H9 (cell line): ENCODE measurements around the gene UTP25. TPM values are rescaled to one million over a fixed set of nuclear protein-coding genes. Genes with fewer than 3 reads are reported as not detected.

Experiments used
- DNase-seq: peaks from one replicate; pipeline ENCODE4 v3.0.0-alpha.2; 2017
- H2AFZ ChIP-seq: one replicate; pipeline ENCODE4 v1.6.1; 2013; ENCODE audit warnings: mild to moderate bottlenecking, low read length, control low read depth, moderate library complexity
- H2AK5ac ChIP-seq: 2 replicates; pipeline ENCODE4 v1.6.1; 2013; ENCODE audit warnings: low read length, control low read depth, mixed read lengths; ENCODE audit not compliant: insufficient read length
- H2BK120ac ChIP-seq: one replicate; pipeline ENCODE4 v1.6.1; 2013; ENCODE audit warnings: low read depth, mild to moderate bottlenecking, low read length, control low read depth, inconsistent platforms; ENCODE audit not compliant: poor library complexity, severe bottlenecking
- H2BK12ac ChIP-seq: 2 replicates; pipeline ENCODE4 v1.6.1; 2013; ENCODE audit warnings: low read length, control low read depth, mixed read lengths, low read depth; ENCODE audit not compliant: insufficient read length
- H2BK15ac ChIP-seq: 2 replicates; pipeline ENCODE4 v1.6.1; 2013; ENCODE audit warnings: low read depth, low read length, control low read depth
- H2BK20ac ChIP-seq: one replicate; pipeline ENCODE4 v1.6.1; 2013; ENCODE audit warnings: low read depth, mild to moderate bottlenecking, low read length, control low read depth, inconsistent platforms; ENCODE audit not compliant: poor library complexity, severe bottlenecking
- H2BK5ac ChIP-seq: 2 replicates; pipeline ENCODE4 v1.6.1; 2013; ENCODE audit warnings: low read length, control low read depth, mixed read lengths; ENCODE audit not compliant: insufficient read length
- H3K14ac ChIP-seq: 2 replicates; pipeline ENCODE4 v1.6.1; 2013; ENCODE audit warnings: low read length, control low read depth; ENCODE audit not compliant: insufficient read depth
- H3K18ac ChIP-seq: 2 replicates; pipeline ENCODE4 v1.6.1; 2013; ENCODE audit warnings: low read depth, mild to moderate bottlenecking, mixed read lengths, low read length, control low read depth; ENCODE audit not compliant: insufficient read length
- H3K23ac ChIP-seq: 2 replicates; pipeline ENCODE4 v1.6.1; 2013; ENCODE audit warnings: low read length, control low read depth, mixed read lengths, low read depth; ENCODE audit not compliant: insufficient read length
- H3K23me2 ChIP-seq: 2 replicates; pipeline ENCODE4 v1.6.1; 2013; ENCODE audit warnings: low read depth, mild to moderate bottlenecking, mixed read lengths, low read length, control low read depth; ENCODE audit not compliant: insufficient read length, poor library complexity, severe bottlenecking
- H3K27ac ChIP-seq: 2 replicates; pipeline ENCODE4 v1.5.1; 2013; ENCODE audit warnings: low read length, control low read depth, mixed read lengths, low read depth; ENCODE audit not compliant: insufficient read length
- H3K27me3 ChIP-seq: 2 replicates; pipeline ENCODE4 v1.6.1; 2013; ENCODE audit warnings: low read length, control low read depth, inconsistent platforms; ENCODE audit not compliant: insufficient read depth
- H3K4ac ChIP-seq: 2 replicates; pipeline ENCODE4 v1.6.1; 2013; ENCODE audit warnings: low read depth, mild to moderate bottlenecking, control low read depth, inconsistent platforms, low read length, moderate library complexity
- H3K4me1 ChIP-seq: 2 replicates; pipeline ENCODE4 v1.6.1; 2013; ENCODE audit warnings: low read length, control low read depth, inconsistent platforms; ENCODE audit not compliant: insufficient read depth
- H3K4me2 ChIP-seq: 2 replicates; pipeline ENCODE4 v1.6.1; 2013; ENCODE audit warnings: low read length, control low read depth, mixed read lengths; ENCODE audit not compliant: insufficient read length, insufficient read depth
- H3K56ac ChIP-seq: 2 replicates; pipeline ENCODE4 v1.6.1; 2013; ENCODE audit warnings: low read depth, mild to moderate bottlenecking, mixed read lengths, low read length, control low read depth; ENCODE audit not compliant: insufficient read length
- H3K79me1 ChIP-seq: 2 replicates; pipeline ENCODE4 v1.6.1; 2013; ENCODE audit warnings: low read depth, mild to moderate bottlenecking, moderate library complexity, low read length, control low read depth, inconsistent platforms; ENCODE audit not compliant: insufficient read depth, poor library complexity, severe bottlenecking
- H3K79me2 ChIP-seq: 2 replicates; pipeline ENCODE4 v1.6.1; 2013; ENCODE audit warnings: low read length, control low read depth, inconsistent platforms; ENCODE audit not compliant: insufficient read depth
- H3K9ac ChIP-seq: 2 replicates; pipeline ENCODE4 v1.6.1; 2013; ENCODE audit warnings: low read length, control low read depth, mixed read lengths; ENCODE audit not compliant: insufficient read length; ENCODE audit errors: extremely low read depth
- H3K9me3 ChIP-seq: one replicate; pipeline ENCODE4 v1.6.1; 2013; ENCODE audit warnings: low read depth, low read length, inconsistent platforms; ENCODE audit not compliant: control insufficient read depth
- H3T11ph ChIP-seq: one replicate; pipeline ENCODE4 v1.6.1; 2013; ENCODE audit warnings: mild to moderate bottlenecking, low read length, control low read depth, inconsistent platforms
- H4K20me1 ChIP-seq: one replicate; pipeline ENCODE4 v1.6.1; 2013; ENCODE audit not compliant: control insufficient read depth, insufficient read length, insufficient read depth
- H4K5ac ChIP-seq: 2 replicates; pipeline ENCODE4 v1.6.1; 2013; ENCODE audit warnings: low read depth, mild to moderate bottlenecking, mixed read lengths, low read length, control low read depth; ENCODE audit not compliant: insufficient read length
- H4K8ac ChIP-seq: replicated peaks from 2 replicates; pipeline ENCODE4 v1.6.1; 2013; ENCODE audit warnings: low read length, control low read depth, mixed read lengths, low read depth; ENCODE audit not compliant: insufficient read length
- H4K91ac ChIP-seq: 2 replicates; pipeline ENCODE4 v1.6.1; 2013; ENCODE audit warnings: low read depth, mild to moderate bottlenecking, moderate library complexity, mixed read lengths, low read length, control low read depth; ENCODE audit not compliant: insufficient read length
- H3K27ac Mint-ChIP-seq, 3 experiments: 2 replicates in 2 of 3; 3 replicates in 1 of 3; pipeline ENCODE4 v1.8.0; 2020 to 2021; ENCODE audit warnings: mixed read lengths in 3 of 3, mild to moderate bottlenecking in 1 of 3, moderate library complexity in 1 of 3
- H3K27me3 Mint-ChIP-seq: 2 replicates; pipeline ENCODE4 v1.8.0; 2021; ENCODE audit warnings: low read depth, mild to moderate bottlenecking, moderate library complexity, mixed read lengths
- H3K36me3 Mint-ChIP-seq, 3 experiments: 2 replicates in 2 of 3; 3 replicates in 1 of 3; pipeline ENCODE4 v1.8.0; 2020 to 2021; ENCODE audit warnings: low read depth in 3 of 3, mixed read lengths in 3 of 3; ENCODE audit not compliant: insufficient read depth in 1 of 3
- H3K4me1 Mint-ChIP-seq, 2 experiments: 2 replicates each; pipeline ENCODE4 v1.8.0; 2020; ENCODE audit warnings: mixed read lengths in 2 of 2
- H3K4me3 Mint-ChIP-seq, 2 experiments: 2 replicates in 1 of 2; 3 replicates in 1 of 2; pipeline ENCODE4 v1.8.0; 2020 to 2021; ENCODE audit warnings: mild to moderate bottlenecking in 2 of 2, mixed read lengths in 2 of 2, moderate library complexity in 1 of 2
- H3K9me3 Mint-ChIP-seq, 2 experiments: 2 replicates in 1 of 2; 3 replicates in 1 of 2; pipeline ENCODE4 v1.8.0; 2020; ENCODE audit warnings: mild to moderate bottlenecking in 2 of 2, mixed read lengths in 2 of 2, moderate library complexity in 1 of 2
- WGBS: extraction: QIAGEN DNeasy Blood & Tissue Kit; methylation state at CpG from one replicate; pipeline ENCODE4 v1.1.7; 2013; ENCODE audit warnings: missing lambda C conversion rate, low lambda C conversion rate, mixed read lengths; ENCODE audit not compliant: insufficient read length; ENCODE audit errors: extremely low coverage; 5-methylcytosine and 5-hydroxymethylcytosine counted together
- total RNA-seq: library from RNA; stranded (reverse); gene quantifications from 2 replicates; pipeline ENCODE4 v1.2.1, GENCODE V29; 2021
- TF ChIP-seq, protein P1 (sequence below): fragments of 200-600 bp; sonication (generic); conservative IDR thresholded peaks from 3 replicates; pipeline ENCODE4 v1.8.0; 2021; ENCODE audit warnings: antibody characterized with exemption, mild to moderate bottlenecking

Gene UTP25
- total RNA-seq, 1 experiment from 2014 or later = 12.9 TPM

DNA sequence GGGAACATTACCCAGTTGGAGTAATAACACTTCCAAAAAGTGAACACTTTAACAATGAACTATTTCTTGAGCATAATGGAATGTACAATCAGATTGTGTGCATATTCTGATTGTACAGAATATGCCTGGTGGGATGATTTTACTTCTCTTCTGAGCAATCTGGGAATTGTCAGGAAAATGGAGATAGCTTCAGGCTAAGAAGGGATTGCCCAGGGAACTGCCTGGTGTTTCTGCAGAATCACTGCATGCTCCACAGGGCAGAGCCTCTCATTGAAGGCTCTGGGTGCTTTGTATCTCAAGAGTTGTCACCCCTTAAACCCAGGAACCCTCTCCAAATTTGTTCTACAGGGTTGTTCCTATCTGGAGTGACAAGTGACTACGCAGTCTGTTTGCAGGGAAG is 51.2 kb downstream of the UTP25 start:
- no peaks in the 10 kb centered on the region for H3K9me3 Mint-ChIP-seq
- WGBS = no CpG with 5 or more reads among the region's 1 CpG
- no peak overlapping the region for H3K4me3 Mint-ChIP-seq
- H3K27me3 ChIP-seq = no peaks in the 10 kb centered on the region
- H2BK15ac ChIP-seq = no peak overlapping the region
- TF ChIP-seq, protein P1, sequence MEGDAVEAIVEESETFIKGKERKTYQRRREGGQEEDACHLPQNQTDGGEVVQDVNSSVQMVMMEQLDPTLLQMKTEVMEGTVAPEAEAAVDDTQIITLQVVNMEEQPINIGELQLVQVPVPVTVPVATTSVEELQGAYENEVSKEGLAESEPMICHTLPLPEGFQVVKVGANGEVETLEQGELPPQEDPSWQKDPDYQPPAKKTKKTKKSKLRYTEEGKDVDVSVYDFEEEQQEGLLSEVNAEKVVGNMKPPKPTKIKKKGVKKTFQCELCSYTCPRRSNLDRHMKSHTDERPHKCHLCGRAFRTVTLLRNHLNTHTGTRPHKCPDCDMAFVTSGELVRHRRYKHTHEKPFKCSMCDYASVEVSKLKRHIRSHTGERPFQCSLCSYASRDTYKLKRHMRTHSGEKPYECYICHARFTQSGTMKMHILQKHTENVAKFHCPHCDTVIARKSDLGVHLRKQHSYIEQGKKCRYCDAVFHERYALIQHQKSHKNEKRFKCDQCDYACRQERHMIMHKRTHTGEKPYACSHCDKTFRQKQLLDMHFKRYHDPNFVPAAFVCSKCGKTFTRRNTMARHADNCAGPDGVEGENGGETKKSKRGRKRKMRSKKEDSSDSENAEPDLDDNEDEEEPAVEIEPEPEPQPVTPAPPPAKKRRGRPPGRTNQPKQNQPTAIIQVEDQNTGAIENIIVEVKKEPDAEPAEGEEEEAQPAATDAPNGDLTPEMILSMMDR = no peak
- no peak overlapping the region for H3K18ac ChIP-seq
- H2BK12ac ChIP-seq = no peak overlapping the region
- H3K4me1 Mint-ChIP-seq = peaks cover 15 to 16% of the 10 kb centered on the region in 2 experiments
- no peak overlapping the region for H3K14ac ChIP-seq
- no peak overlapping the region for H3T11ph ChIP-seq
- H3K23me2 ChIP-seq = no peaks in the 10 kb centered on the region
- no peak overlapping the region for H3K9ac ChIP-seq
- no peak overlapping the region for H3K56ac ChIP-seq
- no peak overlapping the region for H2BK5ac ChIP-seq
- H3K27ac Mint-ChIP-seq = no peak overlapping the region
- H3K36me3 Mint-ChIP-seq = no peaks in the 10 kb centered on the region
- no peak for DNase-seq
- H3K79me2 ChIP-seq = no peaks in the 10 kb centered on the region
- no peak overlapping the region for H4K5ac ChIP-seq
- H4K91ac ChIP-seq = no peak overlapping the region
- H3K4me2 ChIP-seq = no peak overlapping the region
- H4K8ac ChIP-seq = no peak overlapping the region
- H2BK120ac ChIP-seq = no peak overlapping the region
- no peak overlapping the region for H3K4ac ChIP-seq
- no peak overlapping the region for H3K27ac ChIP-seq
- H3K4me1 ChIP-seq = no peaks in the 10 kb centered on the region
- no peak overlapping the region for H2BK20ac ChIP-seq
- H3K23ac ChIP-seq = no peak overlapping the region
- H4K20me1 ChIP-seq = no peaks in the 10 kb centered on the region
- H2AFZ ChIP-seq = no peak overlapping the region
- H3K27me3 Mint-ChIP-seq = peaks cover 5% of the 10 kb centered on the region
- H2AK5ac ChIP-seq = no peak overlapping the region
- no peaks in the 10 kb centered on the region for H3K9me3 ChIP-seq
- H3K79me1 ChIP-seq = no peaks in the 10 kb centered on the region
